ENCODE results near the gene MYRIP.

GRCh38 chr3:40258064-40258463 lies 448.7 kb downstream of the MYRIP start:
- TF ChIP-seq, protein P1, sequence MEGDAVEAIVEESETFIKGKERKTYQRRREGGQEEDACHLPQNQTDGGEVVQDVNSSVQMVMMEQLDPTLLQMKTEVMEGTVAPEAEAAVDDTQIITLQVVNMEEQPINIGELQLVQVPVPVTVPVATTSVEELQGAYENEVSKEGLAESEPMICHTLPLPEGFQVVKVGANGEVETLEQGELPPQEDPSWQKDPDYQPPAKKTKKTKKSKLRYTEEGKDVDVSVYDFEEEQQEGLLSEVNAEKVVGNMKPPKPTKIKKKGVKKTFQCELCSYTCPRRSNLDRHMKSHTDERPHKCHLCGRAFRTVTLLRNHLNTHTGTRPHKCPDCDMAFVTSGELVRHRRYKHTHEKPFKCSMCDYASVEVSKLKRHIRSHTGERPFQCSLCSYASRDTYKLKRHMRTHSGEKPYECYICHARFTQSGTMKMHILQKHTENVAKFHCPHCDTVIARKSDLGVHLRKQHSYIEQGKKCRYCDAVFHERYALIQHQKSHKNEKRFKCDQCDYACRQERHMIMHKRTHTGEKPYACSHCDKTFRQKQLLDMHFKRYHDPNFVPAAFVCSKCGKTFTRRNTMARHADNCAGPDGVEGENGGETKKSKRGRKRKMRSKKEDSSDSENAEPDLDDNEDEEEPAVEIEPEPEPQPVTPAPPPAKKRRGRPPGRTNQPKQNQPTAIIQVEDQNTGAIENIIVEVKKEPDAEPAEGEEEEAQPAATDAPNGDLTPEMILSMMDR (IDR thresholded peaks at IDR 0.05) = no peak
- no peak for TF ChIP-seq EP300 (IDR thresholded peaks at IDR 0.05)
- no peak for TF ChIP-seq POLR2A (IDR thresholded peaks at IDR 0.05)
